GM18508 (cell line): ENCODE results near the gene PTPN7.

Experiments
- ATAC-seq: cut with Tn5 transposase; IDR thresholded peaks from one replicate; pipeline ENCODE4 v1.9.1; 2021; ENCODE audit warnings: moderate number of reproducible peaks; ENCODE audit not compliant: insufficient read depth, unreplicated experiment

PTPN7 gene

GRCh38 chr1:202133496-202133895 is 26.9 kb downstream of the PTPN7 start:
- ATAC-seq = no peak

- no peak for ATAC-seq
These were observed 27.4 kb downstream of the PTPN7 start for GRCh38 chr1:202133001-202133400.

- no peak for ATAC-seq
These were observed 28.2 kb downstream of the PTPN7 start for GRCh38 chr1:202131956-202132821.

- ATAC-seq = no peak
These were observed 29.4 kb downstream of the PTPN7 start for GRCh38 chr1:202130816-202131522.

- ATAC-seq = no peak
These were observed 30.1 kb downstream of the PTPN7 start for GRCh38 chr1:202130297-202130721.

GRCh38 chr1:202129453-202130296 is 30.7 kb downstream of the PTPN7 start:
- ATAC-seq = no peak

- no peak for ATAC-seq
These were observed 32.4 kb downstream of the PTPN7 start for GRCh38 chr1:202127836-202128622.

- no peak for ATAC-seq
These were observed 33.3 kb downstream of the PTPN7 start for GRCh38 chr1:202127061-202127460.

- no peak for ATAC-seq
These were observed 34.0 kb downstream of the PTPN7 start for GRCh38 chr1:202126426-202126825.

GRCh38 chr1:202125611-202126010 is 34.8 kb downstream of the PTPN7 start:
- no peak for ATAC-seq

- no peak for ATAC-seq
These were observed 36.3 kb downstream of the PTPN7 start for GRCh38 chr1:202124142-202124541.

- ATAC-seq = no peak
These were observed 37.0 kb downstream of the PTPN7 start for GRCh38 chr1:202123336-202123813.

GRCh38 chr1:202122639-202123335 is 37.6 kb downstream of the PTPN7 start, which contains the start of gene GPR37L1:
TSS of gene GPR37L1 (plus strand) at chr1:202122917. CDS start at chr1:202122964, 47 bp downstream.
- ATAC-seq = no peak

- no peak for ATAC-seq
These were observed 39.4 kb downstream of the PTPN7 start for GRCh38 chr1:202121006-202121405.

GRCh38 chr1:202117898-202118371 is 42.5 kb downstream of the PTPN7 start:
- no peak for ATAC-seq

- ATAC-seq = no peak
These were observed 44.1 kb downstream of the PTPN7 start for GRCh38 chr1:202116287-202116686.

- ATAC-seq = no peak
These were observed 46.6 kb downstream of the PTPN7 start for GRCh38 chr1:202113690-202114300.

- ATAC-seq = no peak
These were observed 47.3 kb downstream of the PTPN7 start for GRCh38 chr1:202112859-202113689.
